ENCODE results near the gene CEP89.

CEP89 gene

DNA sequence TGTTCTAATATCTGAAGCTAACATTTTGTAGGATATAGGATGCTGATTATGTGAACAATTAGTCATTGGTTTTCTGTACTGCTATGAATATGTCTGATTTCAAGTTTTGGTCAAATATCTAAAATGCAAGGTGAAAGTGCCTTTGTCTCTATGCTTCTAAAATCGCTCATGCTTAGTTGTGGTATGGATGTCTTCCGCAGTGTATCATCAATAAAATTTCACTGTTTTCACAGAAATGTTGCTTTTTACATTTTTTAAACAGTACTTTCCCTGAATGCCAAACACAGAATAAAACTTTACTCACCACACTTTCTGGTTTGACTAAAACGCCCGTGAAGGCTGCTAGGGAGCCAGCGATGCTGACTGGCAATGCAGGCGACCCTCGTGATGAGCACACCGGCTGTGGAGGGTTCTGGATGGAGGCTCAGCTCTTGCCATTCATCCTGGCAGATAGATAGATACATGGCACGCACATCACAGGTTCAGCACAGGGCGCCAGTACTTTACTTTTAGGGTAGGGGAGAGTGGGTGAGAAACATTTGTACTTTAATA is 142.3 kb downstream of the CEP89 start:
- DNase-seq = no peak
- TF ChIP-seq, protein P1, sequence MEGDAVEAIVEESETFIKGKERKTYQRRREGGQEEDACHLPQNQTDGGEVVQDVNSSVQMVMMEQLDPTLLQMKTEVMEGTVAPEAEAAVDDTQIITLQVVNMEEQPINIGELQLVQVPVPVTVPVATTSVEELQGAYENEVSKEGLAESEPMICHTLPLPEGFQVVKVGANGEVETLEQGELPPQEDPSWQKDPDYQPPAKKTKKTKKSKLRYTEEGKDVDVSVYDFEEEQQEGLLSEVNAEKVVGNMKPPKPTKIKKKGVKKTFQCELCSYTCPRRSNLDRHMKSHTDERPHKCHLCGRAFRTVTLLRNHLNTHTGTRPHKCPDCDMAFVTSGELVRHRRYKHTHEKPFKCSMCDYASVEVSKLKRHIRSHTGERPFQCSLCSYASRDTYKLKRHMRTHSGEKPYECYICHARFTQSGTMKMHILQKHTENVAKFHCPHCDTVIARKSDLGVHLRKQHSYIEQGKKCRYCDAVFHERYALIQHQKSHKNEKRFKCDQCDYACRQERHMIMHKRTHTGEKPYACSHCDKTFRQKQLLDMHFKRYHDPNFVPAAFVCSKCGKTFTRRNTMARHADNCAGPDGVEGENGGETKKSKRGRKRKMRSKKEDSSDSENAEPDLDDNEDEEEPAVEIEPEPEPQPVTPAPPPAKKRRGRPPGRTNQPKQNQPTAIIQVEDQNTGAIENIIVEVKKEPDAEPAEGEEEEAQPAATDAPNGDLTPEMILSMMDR (IDR thresholded peaks at IDR 0.05; ENCODE audit: low read depth, low read length) = no peak
- Histone ChIP-seq H3K27me3 (peaks cover under 1% of the 10 kb centered on the region; the same call in 1 of the 2 replicates), H3K4me1 (no peaks in the 10 kb centered on the region), H3K9me3 (no peaks in the 10 kb centered on the region), H3K4me3 (ENCODE audit: low read depth, low read length) (no peak overlapping the region), H3K36me3 (no peaks in the 10 kb centered on the region)

DNA sequence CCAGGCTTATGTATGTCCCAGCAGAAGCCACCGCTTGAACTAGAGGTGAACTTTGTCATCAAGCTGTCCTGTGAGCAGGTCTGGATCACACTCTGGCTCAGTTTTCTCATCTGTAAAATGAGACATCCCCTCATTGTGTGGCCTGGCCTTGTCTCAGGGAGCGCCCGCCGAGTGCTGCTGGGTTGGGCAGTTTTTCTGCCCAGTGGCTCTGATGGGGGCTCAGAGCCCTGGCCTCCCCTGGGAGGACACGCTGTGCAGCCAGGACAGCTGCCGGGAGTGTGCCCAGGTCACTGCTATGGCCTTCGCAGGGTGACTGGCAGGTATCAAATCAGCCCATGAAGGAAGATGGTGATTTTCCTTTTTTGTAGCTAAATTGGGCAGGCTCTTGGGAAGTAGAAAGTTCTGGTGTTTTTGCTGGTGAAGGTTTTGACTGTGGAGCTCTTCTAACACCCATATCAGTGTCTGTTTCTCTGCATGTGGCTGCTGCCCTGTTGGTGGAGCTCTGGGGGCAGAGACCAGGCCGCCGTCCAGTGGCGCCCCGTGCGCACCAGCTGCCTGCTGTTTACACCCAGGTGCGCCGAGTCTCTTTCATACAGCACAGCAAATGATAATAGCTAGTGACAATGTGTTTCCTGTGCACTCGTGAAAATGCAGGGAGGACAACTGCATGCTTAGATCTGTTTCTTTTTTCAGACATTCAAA is 143.0 kb downstream of the CEP89 start:
- H3K9me3 ChIP-seq = no peaks in the 10 kb centered on the region
- peaks cover 5% of the 10 kb centered on the region; the same call in 1 of the 2 replicates for H3K27me3 ChIP-seq
- no peak overlapping the region for H3K4me3 ChIP-seq (ENCODE audit: low read depth, low read length)
- H3K36me3 ChIP-seq = no peaks in the 10 kb centered on the region
- TF ChIP-seq, protein P1 (IDR thresholded peaks at IDR 0.05; ENCODE audit: low read depth, low read length) = no peak
- H3K4me1 ChIP-seq = no peaks in the 10 kb centered on the region
- DNase-seq = no peak

DNA sequence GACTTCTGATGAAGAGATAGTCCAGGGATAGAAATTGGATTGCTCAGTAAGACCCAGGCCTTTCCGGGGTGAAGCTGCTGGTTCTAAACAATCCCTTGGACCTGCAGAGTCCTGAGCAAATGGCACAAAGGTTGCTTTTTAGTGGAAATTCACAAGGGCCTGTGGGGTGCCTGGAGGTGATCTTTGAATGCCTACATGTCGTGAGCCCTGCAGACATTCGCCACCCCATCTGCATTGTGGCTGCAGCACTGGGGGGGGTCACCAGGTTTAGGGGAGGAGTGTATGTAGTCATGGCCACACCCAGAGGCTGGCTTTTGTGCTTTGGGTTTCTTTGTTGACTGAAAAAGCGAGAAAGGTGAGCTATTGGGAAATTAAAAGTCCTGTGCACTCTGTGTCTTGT is 143.6 kb downstream of the CEP89 start:
- H3K36me3 ChIP-seq = no peaks in the 10 kb centered on the region
- TF ChIP-seq, protein P1 (IDR thresholded peaks at IDR 0.05; ENCODE audit: low read depth, low read length) = no peak
- H3K4me3 ChIP-seq (ENCODE audit: low read depth, low read length) = no peak overlapping the region
- no peak for DNase-seq
- peaks cover 5% of the 10 kb centered on the region; the same call in 1 of the 2 replicates for H3K27me3 ChIP-seq
- H3K4me1 ChIP-seq = no peaks in the 10 kb centered on the region
- H3K9me3 ChIP-seq = no peaks in the 10 kb centered on the region
